ENCODE data around the gene MTA2.

Gene MTA2

DNA sequence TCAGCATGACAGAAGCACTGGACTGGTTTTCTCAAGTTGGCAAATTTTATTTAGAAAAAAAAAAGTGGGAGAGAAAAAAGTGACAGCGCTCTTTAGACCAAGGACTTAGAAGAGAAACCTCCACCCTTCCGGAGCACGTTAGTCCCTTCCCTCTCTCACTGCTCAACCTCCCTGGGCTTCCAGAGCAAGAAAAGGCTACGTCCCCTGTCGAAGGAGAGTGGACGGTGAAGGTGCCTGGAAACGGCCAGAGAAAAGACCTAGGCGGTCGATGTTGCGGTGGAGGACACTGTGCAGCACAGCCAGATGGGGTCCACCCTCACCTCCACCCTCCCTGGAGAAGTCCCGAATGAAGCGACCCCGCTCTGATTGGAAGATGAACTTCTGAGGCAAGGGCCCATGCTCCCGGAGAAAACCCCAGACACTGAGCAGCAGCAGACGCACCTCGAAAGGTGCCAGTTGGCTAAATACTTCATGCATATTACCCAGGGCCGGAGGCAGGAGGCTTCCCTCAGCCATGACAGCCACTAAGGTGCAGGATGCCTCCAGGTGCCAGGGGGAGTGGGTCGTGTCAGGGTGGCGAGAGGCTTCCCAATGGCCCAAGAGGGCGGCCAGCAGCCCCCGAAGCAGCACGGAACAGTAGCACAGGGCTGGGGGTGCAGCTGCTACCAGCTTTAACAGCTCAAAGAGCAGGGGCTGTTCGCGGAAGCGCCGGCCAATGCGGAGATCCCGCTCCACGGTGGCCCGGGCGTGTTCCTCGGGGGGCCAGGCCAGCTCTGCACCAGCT is 45.4 kb upstream of the MTA2 start:
- in situ Hi-C loops (cut with HindIII; ENCODE audit: low sequenced_read_pairs), result no loop called here
- no peak for DNase-seq (ENCODE audit: low read depth)
- TF ChIP-seq, protein P1, sequence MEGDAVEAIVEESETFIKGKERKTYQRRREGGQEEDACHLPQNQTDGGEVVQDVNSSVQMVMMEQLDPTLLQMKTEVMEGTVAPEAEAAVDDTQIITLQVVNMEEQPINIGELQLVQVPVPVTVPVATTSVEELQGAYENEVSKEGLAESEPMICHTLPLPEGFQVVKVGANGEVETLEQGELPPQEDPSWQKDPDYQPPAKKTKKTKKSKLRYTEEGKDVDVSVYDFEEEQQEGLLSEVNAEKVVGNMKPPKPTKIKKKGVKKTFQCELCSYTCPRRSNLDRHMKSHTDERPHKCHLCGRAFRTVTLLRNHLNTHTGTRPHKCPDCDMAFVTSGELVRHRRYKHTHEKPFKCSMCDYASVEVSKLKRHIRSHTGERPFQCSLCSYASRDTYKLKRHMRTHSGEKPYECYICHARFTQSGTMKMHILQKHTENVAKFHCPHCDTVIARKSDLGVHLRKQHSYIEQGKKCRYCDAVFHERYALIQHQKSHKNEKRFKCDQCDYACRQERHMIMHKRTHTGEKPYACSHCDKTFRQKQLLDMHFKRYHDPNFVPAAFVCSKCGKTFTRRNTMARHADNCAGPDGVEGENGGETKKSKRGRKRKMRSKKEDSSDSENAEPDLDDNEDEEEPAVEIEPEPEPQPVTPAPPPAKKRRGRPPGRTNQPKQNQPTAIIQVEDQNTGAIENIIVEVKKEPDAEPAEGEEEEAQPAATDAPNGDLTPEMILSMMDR (IDR thresholded peaks at IDR 0.05; ENCODE audit: low read depth, low read length, missing control alignments), result no peak
- H3K4me3 ChIP-seq (ENCODE audit: low read depth, low read length), result peak overlapping the region; percentile 81

DNA sequence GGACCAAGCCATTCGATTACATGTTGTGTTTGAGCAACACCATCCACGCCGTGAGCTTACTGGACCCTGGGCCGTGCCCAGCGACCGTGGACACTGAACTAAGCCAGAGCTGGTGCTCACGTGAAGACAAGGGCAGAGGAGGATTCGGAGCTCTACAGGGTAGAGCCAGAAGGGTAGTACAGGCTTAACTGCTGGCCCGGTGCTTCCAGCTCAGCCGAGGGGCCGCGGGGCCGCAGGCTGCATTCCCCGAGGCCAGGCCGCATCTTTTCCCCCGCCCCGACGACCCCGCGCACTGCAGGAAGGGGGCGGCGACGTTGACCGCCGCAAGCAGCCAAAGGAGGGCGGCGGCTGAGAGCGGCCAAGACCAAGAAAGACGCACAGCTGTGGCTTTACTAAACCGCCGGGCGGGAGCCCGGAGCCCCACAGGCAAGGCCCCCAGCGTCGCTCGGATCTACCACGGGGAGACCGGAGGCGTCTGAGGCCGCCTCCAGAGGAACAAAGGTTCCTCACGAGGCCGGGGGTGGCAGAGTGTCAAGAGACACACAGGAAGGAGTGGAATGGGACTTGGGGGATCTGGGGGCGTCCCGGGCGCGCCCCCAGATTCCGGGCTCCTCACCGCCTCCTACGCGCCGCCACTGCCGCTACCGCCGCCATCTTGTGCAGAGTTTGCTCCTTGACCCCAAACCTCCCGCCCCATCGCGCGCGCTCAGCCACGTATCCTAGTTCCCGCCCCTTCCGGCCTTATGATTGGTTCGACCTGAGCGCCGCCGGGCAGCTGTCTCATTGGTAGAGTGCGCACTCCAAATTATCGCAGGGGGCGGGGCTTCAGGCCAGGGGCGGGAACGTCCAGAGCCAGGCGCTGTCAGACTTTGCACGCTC is 44.5 kb upstream of the MTA2 start, which contains the start of gene GANAB:
Gene GANAB, minus strand, starts transcription at position 668 of the 879 bp plus-strand sequence. Its CDS starts 14 bp downstream, at position 654.
- TF ChIP-seq, protein P1 (IDR thresholded peaks at IDR 0.05; ENCODE audit: low read depth, low read length, missing control alignments), result no peak
- peak; percentile 94 for DNase-seq (ENCODE audit: low read depth)
- peak within 1 kb of the TSS; percentile 81 for H3K4me3 ChIP-seq (ENCODE audit: low read depth, low read length)
- in situ Hi-C loops (cut with HindIII; ENCODE audit: low sequenced_read_pairs), result no loop called here

DNA sequence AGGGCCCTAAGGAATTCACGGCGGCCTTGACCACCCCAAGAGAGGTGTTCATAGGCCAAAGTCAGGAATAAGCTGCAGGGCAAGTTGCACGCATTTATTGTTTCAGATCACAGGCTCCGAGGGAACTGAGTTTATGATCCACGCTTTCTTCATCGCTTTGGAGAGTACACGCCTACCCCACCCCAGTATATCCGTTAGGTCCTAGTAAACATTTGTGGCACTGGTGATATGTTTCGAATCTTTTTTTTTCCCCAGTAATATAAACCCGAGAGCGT is 43.9 kb upstream of the MTA2 start:
- TF ChIP-seq, protein P1 (IDR thresholded peaks at IDR 0.05; ENCODE audit: low read depth, low read length, missing control alignments), result no peak
- H3K4me3 ChIP-seq (ENCODE audit: low read depth, low read length), result peak overlapping the region; percentile 81
- in situ Hi-C loops (cut with HindIII; ENCODE audit: low sequenced_read_pairs), result no loop called here
- DNase-seq (ENCODE audit: low read depth), result no peak

DNA sequence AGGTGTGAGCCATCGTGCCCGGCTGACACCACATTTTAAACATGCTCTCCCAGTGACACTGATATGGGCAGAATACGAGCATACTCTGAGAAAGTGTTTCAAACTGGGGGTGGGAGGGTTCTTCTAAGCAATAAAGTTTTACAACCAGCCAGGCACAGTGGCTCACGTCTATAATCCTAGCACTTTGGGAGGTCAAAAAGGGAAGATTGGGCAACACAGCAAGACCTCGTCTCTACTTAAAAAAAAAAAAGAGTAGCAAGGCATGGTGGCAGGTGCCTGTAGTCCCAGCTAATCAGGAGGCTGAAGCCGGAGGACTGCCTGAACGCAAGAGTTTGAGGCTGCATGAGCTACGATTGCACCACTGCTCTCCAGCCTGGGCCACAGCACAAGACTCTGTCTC is 42.6 kb upstream of the MTA2 start:
- DNase-seq (ENCODE audit: low read depth), result no peak
- H3K4me3 ChIP-seq (ENCODE audit: low read depth, low read length), result no peak overlapping the region
- TF ChIP-seq, protein P1 (IDR thresholded peaks at IDR 0.05; ENCODE audit: low read depth, low read length, missing control alignments), result no peak
- in situ Hi-C loops (cut with HindIII; ENCODE audit: low sequenced_read_pairs), result no loop called here

DNA sequence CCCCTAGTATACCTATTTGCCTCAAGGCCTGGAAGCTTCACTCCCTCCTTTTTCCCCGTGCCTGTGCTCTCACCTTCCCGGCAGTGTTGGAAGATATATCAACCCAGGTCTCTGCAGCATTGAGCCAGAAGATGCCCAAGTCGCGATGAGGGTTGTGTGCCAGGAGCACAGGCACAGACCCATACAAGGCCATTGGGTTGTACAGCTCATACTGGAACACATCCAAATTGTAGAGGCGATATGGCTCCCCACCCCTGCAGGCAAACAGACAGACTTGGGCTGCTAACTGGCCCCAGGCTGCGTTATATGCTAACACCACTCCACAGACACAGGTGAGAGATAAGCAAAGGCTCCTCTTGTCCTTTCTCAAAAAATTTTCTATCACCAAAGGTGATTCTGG is 30.8 kb upstream of the MTA2 start:
- TF ChIP-seq, protein P1 (IDR thresholded peaks at IDR 0.05; ENCODE audit: low read depth, low read length, missing control alignments), result no peak
- in situ Hi-C loops (cut with HindIII; ENCODE audit: low sequenced_read_pairs), result no loop called here
- H3K4me3 ChIP-seq (ENCODE audit: low read depth, low read length), result no peak overlapping the region
- DNase-seq (ENCODE audit: low read depth), result no peak

DNA sequence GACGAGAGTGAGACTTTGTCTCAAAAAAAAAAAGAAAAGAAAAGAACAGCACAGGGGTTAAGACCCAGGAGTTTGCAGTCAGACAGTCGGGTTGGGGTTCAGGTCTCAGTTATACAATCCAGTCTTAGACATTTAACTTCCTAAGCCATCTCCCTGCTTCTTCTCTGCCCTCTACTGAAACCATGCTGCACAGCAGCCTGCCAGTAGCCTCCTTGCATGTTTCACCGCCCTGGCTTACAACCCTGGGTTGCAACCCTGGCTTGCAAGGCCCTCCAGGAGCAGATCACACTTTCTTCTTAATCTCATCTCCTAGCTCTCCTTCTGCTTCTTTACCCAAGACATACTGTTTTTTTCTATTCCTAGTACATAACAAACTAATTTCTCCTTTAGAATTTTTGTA is 26.0 kb upstream of the MTA2 start:
- in situ Hi-C loops (cut with HindIII; ENCODE audit: low sequenced_read_pairs), result no loop called here
- DNase-seq (ENCODE audit: low read depth), result no peak
- H3K4me3 ChIP-seq (ENCODE audit: low read depth, low read length), result no peak overlapping the region
- TF ChIP-seq, protein P1 (IDR thresholded peaks at IDR 0.05; ENCODE audit: low read depth, low read length, missing control alignments), result no peak

All from astrocyte of the cerebellum (primary cell).